Parathyroid adenoma (tissue), 2 donors: ENCODE data around the gene LRP8.

Experiments
- H2AFZ ChIP-seq: fragments of 300-600 bp; sonication (generic); one replicate; pipeline ENCODE4 v1.7.0; 2017; ENCODE audit warnings: antibody characterized with exemption, mild to moderate bottlenecking
- H3K27ac ChIP-seq: fragments of 300-600 bp; sonication (generic); one replicate; pipeline ENCODE4 v1.7.0; 2017
- H3K27me3 ChIP-seq: fragments of 300-600 bp; sonication (generic); one replicate; pipeline ENCODE4 v1.7.0; 2017; ENCODE audit warnings: low read length; ENCODE audit not compliant: control insufficient read depth, insufficient read depth
- H3K36me3 ChIP-seq: fragments of 300-600 bp; sonication (generic); one replicate; pipeline ENCODE4 v1.7.0; 2017; ENCODE audit warnings: low read length; ENCODE audit not compliant: control insufficient read depth, insufficient read depth
- H3K4me1 ChIP-seq: fragments of 300-600 bp; sonication (generic); one replicate; pipeline ENCODE4 v1.7.0; 2017; ENCODE audit warnings: control low read depth
- H3K4me2 ChIP-seq: fragments of 300-600 bp; sonication (generic); one replicate; pipeline ENCODE4 v1.7.0; 2017; ENCODE audit warnings: low read length
- H3K4me3 ChIP-seq: fragments of 300-600 bp; sonication (generic); one replicate; pipeline ENCODE4 v1.7.0; 2017; ENCODE audit warnings: low read depth, low read length
- H3K79me2 ChIP-seq: fragments of 300-600 bp; sonication (generic); one replicate; pipeline ENCODE4 v1.7.0; 2017; ENCODE audit warnings: control low read depth
- H3K9ac ChIP-seq: fragments of 300-600 bp; sonication (generic); one replicate; pipeline ENCODE4 v1.7.0; 2017; ENCODE audit warnings: mild to moderate bottlenecking
- H3K9me3 ChIP-seq: fragments of 300-600 bp; sonication (generic); one replicate; pipeline ENCODE4 v1.7.0; 2017; ENCODE audit warnings: low read length; ENCODE audit not compliant: control insufficient read depth
- TF ChIP-seq, protein P1 (sequence below): fragments of 300-600 bp; sonication (generic); IDR thresholded peaks from one replicate; pipeline ENCODE4 v1.7.0; 2017; ENCODE audit warnings: antibody characterized with exemption, mild to moderate bottlenecking
- donor health status: primary hyperparathyroidism.

The LRP8 gene

DNA sequence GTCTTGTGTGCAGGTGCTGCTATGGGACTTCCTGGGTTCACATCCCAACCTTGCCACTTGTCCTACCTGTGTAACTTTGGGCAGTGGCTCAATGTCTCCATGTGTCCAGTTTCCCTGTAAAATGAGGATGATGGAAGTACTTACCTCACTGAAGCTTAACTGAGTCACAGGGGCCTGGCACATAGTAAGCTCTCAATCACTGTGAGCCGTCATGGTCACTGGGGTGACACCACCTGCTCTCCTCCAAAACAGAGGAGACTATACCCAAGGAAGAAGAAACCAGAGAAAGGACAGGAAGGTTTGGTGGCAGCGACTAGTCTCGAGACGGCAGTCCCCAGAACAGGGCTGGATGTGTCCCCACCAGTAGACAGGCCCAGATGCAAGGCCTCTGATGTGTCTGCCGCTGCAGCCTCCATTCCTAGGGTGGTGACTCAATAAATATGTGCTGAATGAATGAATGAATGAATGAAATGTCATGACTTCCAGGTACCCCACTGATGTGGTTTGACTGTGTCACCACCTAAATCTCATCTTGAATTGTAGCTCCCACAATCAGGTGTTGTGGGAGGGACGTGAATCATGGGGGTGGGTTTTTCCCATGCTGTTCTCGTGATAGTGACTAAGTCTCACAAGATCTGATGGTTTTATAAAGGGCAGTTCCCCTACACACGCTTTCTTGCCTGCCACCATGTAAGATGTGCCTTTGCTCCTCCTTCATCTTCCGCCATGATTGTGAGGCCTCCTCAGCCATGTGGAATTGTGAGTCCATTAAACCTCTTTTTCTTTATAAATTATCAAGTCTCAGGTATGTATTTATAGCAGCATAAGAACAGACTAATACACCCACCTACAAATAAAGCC is 13.0 kb upstream of the LRP8 start:
- TF ChIP-seq, protein P1, sequence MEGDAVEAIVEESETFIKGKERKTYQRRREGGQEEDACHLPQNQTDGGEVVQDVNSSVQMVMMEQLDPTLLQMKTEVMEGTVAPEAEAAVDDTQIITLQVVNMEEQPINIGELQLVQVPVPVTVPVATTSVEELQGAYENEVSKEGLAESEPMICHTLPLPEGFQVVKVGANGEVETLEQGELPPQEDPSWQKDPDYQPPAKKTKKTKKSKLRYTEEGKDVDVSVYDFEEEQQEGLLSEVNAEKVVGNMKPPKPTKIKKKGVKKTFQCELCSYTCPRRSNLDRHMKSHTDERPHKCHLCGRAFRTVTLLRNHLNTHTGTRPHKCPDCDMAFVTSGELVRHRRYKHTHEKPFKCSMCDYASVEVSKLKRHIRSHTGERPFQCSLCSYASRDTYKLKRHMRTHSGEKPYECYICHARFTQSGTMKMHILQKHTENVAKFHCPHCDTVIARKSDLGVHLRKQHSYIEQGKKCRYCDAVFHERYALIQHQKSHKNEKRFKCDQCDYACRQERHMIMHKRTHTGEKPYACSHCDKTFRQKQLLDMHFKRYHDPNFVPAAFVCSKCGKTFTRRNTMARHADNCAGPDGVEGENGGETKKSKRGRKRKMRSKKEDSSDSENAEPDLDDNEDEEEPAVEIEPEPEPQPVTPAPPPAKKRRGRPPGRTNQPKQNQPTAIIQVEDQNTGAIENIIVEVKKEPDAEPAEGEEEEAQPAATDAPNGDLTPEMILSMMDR: no peak
- no peaks in the 10 kb centered on the region for H3K27me3 ChIP-seq
- no peak overlapping the region for H3K4me3 ChIP-seq

DNA sequence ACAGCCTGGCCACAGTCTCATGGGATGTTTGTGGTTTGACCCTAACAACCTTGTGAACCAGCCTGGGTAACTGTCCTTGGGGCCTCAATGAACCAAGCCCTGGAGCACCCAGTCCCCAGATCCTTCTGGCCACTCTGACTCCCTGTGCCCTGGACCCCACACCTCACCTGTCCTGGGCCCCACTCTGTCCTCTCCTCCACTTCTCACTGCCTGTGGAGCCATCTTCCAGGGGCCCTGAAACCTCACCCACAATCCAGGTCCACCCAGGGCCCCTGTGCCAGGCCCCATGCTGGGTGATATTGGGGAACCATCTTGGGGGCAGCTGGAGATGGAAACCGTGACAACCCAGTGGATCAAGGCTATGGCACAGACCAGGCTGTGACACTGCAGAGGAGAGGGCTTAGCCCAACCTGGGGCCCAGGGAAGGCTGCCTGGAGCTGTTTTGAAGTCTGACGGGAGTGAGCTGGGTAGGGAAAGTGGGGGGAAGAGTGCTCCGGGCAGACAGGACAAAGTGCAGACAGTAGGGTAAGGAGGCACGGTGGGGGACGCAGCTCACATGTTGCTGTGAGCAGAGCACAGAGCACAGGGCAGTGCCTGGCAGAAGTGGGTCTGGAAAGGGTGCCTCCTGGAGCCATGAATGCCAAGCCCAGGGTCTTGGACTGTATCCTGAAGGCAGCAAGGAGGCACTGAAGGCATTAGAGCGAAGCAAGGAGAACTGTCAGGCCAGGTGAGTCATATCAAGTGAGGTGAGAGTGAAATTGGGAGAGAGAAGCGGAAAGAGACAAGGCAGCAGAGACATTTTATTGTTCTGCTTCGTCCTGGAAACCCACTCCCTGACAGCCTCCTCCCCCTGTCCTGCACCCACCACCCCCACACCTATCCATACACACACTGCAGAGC is 12.1 kb upstream of the LRP8 start:
- Histone ChIP-seq H2AFZ (no peak overlapping the region), H3K4me3 (no peak overlapping the region), H3K27me3 (no peaks in the 10 kb centered on the region), H3K36me3 (no peaks in the 10 kb centered on the region), H3K27ac (no peak overlapping the region), H3K4me2 (no peak overlapping the region), H3K9me3 (no peaks in the 10 kb centered on the region), H3K4me1 (no peaks in the 10 kb centered on the region), H3K9ac (no peak overlapping the region), H3K79me2 (no peaks in the 10 kb centered on the region)
- TF ChIP-seq, protein P1: no peak

More for the DNA sequence above, 13.0 kb upstream of the LRP8 start:
- Histone ChIP-seq H3K4me1 (no peaks in the 10 kb centered on the region), H3K9ac (no peak overlapping the region), H3K27ac (no peak overlapping the region), H3K36me3 (no peaks in the 10 kb centered on the region), H2AFZ (no peak overlapping the region), H3K9me3 (no peaks in the 10 kb centered on the region), H3K79me2 (no peaks in the 10 kb centered on the region), H3K4me2 (no peak overlapping the region)

DNA sequence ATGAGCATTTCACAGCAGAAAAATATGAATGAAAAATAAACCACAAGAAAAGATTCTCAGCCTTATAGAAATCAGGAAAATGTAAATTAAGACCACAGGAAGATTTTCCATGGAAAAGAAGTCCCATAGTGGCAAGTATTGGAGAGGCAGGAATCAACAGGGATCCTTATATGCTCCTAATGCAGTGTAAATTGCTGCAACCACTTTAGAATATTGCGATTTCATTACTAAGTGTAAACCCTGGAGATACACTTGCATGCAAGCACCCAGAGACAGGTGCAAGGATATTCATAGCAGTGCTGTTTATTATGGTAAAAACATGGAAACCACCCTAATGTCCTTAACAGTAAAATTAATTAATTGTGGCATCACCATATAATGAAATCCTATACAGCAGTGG is 10.6 kb upstream of the LRP8 start:
- TF ChIP-seq, protein P1: no peak
- Histone ChIP-seq H3K27ac (no peak overlapping the region), H3K79me2 (no peaks in the 10 kb centered on the region), H3K9me3 (no peaks in the 10 kb centered on the region), H3K36me3 (no peaks in the 10 kb centered on the region), H2AFZ (no peak overlapping the region), H3K4me3 (no peak overlapping the region), H3K4me2 (no peak overlapping the region), H3K9ac (no peak overlapping the region), H3K27me3 (no peaks in the 10 kb centered on the region), H3K4me1 (no peaks in the 10 kb centered on the region)

DNA sequence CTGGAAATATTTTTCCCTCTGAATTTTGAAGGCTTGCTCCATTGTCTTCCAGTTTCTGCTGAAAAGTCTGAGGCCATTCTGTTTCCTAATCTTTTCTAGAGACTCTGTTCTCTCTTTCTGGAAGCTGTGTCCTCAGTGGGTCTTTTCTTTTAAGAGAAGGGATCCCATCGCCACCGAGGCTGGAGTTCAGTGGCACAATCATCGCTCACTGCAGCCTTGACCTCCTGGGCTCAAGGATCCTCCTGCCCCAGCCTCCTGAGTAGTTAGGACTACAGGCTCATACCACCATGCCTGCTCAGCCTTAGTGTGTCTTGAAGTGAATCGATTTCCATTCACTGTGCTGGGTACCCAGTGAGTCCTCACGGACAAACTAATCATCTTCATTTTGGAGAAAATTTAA is 9.6 kb upstream of the LRP8 start:
- Histone ChIP-seq H3K27me3 (no peaks in the 10 kb centered on the region), H3K36me3 (no peaks in the 10 kb centered on the region), H3K79me2 (no peaks in the 10 kb centered on the region), H3K27ac (no peak overlapping the region), H3K4me1 (no peaks in the 10 kb centered on the region), H2AFZ (no peak overlapping the region), H3K9me3 (no peaks in the 10 kb centered on the region), H3K4me3 (no peak overlapping the region), H3K9ac (no peak overlapping the region), H3K4me2 (no peak overlapping the region)
- TF ChIP-seq, protein P1: no peak
